CD14-positive monocyte (primary cell): ENCODE measurements around the gene OR2T35. TPM values are rescaled to one million over a fixed set of nuclear protein-coding genes. Genes with fewer than 3 reads are reported as not detected.
A peak's percentile ranks its signal among the peaks of the same experiment; 100 is the strongest.

Experiments
- DNase-seq, 3 donors: peaks; one replicate each; pipeline ENCODE4 v3.0.0-alpha.2; 2011 to 2022
- H2AFZ ChIP-seq: 2 replicates; pipeline ENCODE4 v1.6.0; 2012; ENCODE audit warnings: mild to moderate bottlenecking, low read depth, low read length, inconsistent platforms; ENCODE audit not compliant: insufficient read depth, poor library complexity, severe bottlenecking
- H3K27ac ChIP-seq, 2 donors: 1 replicate in 1 of 2; 2 replicates in 1 of 2; pipeline ENCODE4 v1.5.1; 2012 to 2013; ENCODE audit warnings: low read length in 2 of 2, control low read depth in 1 of 2, inconsistent platforms in 1 of 2, low read depth in 1 of 2, mild to moderate bottlenecking in 1 of 2
- H3K27me3 ChIP-seq, 2 donors: one replicate each; pipeline versions ENCODE4 v1.6.0 to v1.6.1; 2011 to 2013; ENCODE audit warnings: low read length in 2 of 2; ENCODE audit not compliant: control insufficient read depth in 2 of 2, insufficient read depth in 2 of 2
- H3K36me3 ChIP-seq, 2 donors: replicated peaks in 1 of 2; 1 replicate in 1 of 2; 2 replicates in 1 of 2; pipeline versions ENCODE4 v1.5.1 to v1.6.1; 2012 to 2013; ENCODE audit warnings: low read length in 2 of 2, control low read depth in 1 of 2, inconsistent platforms in 1 of 2, mild to moderate bottlenecking in 1 of 2; ENCODE audit not compliant: insufficient read depth in 2 of 2, control insufficient read depth in 1 of 2
- H3K4me1 ChIP-seq, 2 donors: 1 replicate in 1 of 2; 2 replicates in 1 of 2; pipeline versions ENCODE4 v1.5.1 to v1.6.1; 2012 to 2013; ENCODE audit warnings: low read length in 2 of 2, control low read depth in 1 of 2, inconsistent platforms in 1 of 2, mild to moderate bottlenecking in 1 of 2, moderate library complexity in 1 of 2; ENCODE audit not compliant: insufficient read depth in 2 of 2, control insufficient read depth in 1 of 2
- H3K4me2 ChIP-seq: replicated peaks from 2 replicates; pipeline ENCODE3; 2012; ENCODE audit warnings: low read length, moderate library complexity, mild to moderate bottlenecking; ENCODE audit not compliant: poor library complexity, severe bottlenecking; ENCODE audit errors: extremely low read depth
- H3K4me3 ChIP-seq, 3 experiments: fragments of 200-600 bp in 1 of 3; sonication (generic) in 1 of 3; replicated peaks in 1 of 3; 1 replicate in 2 of 3; 2 replicates in 1 of 3; pipeline ENCODE4 v1.5.1; 2011 to 2013; ENCODE audit warnings: low read length in 3 of 3, mild to moderate bottlenecking in 3 of 3, control low read depth in 2 of 3, low read depth in 2 of 3, inconsistent platforms in 1 of 3, moderate library complexity in 1 of 3
- H3K79me2 ChIP-seq: 2 replicates; pipeline ENCODE4 v1.6.0; 2012; ENCODE audit warnings: mild to moderate bottlenecking, control low read depth, inconsistent platforms, low read length, moderate library complexity; ENCODE audit not compliant: insufficient read depth
- H3K9ac ChIP-seq: 2 replicates; pipeline ENCODE4 v1.6.0; 2017; ENCODE audit warnings: low read length, mild to moderate bottlenecking; ENCODE audit not compliant: insufficient read depth, poor library complexity, severe bottlenecking
- H3K9me3 ChIP-seq, 2 donors: replicated peaks in 1 of 2; 1 replicate in 1 of 2; 2 replicates in 1 of 2; pipeline versions ENCODE4 v1.5.1 to v1.6.1; 2012 to 2013; ENCODE audit warnings: low read length in 2 of 2, control low read depth in 1 of 2; ENCODE audit not compliant: control insufficient read depth in 1 of 2, insufficient read depth in 1 of 2
- H4K20me1 ChIP-seq: 2 replicates; pipeline ENCODE4 v1.6.0; 2012; ENCODE audit warnings: mild to moderate bottlenecking, low read length, control low read depth, moderate library complexity; ENCODE audit not compliant: insufficient read depth
- H3K27ac Mint-ChIP-seq, 7 donors: one replicate each; pipeline ENCODE4 v1.8.0; 2020; ENCODE audit warnings: mild to moderate bottlenecking in 7 of 7, mixed read lengths in 7 of 7, moderate library complexity in 6 of 7, inconsistent platforms in 2 of 7
- H3K27me3 Mint-ChIP-seq, 3 donors: one replicate each; pipeline ENCODE4 v1.8.0; 2021 to 2022; ENCODE audit warnings: low read depth in 3 of 3, mild to moderate bottlenecking in 3 of 3, mixed read lengths in 3 of 3, moderate library complexity in 3 of 3, inconsistent platforms in 1 of 3
- H3K36me3 Mint-ChIP-seq, 2 donors: one replicate each; pipeline ENCODE4 v1.8.0; 2020; ENCODE audit warnings: mixed read lengths in 2 of 2, inconsistent platforms in 1 of 2, mild to moderate bottlenecking in 1 of 2
- H3K4me1 Mint-ChIP-seq: one replicate; pipeline ENCODE4 v1.8.0; 2020; ENCODE audit warnings: mild to moderate bottlenecking, mixed read lengths
- H3K4me3 Mint-ChIP-seq, 2 donors: one replicate each; pipeline ENCODE4 v1.8.0; 2020; ENCODE audit warnings: mild to moderate bottlenecking in 2 of 2, mixed read lengths in 2 of 2, moderate library complexity in 1 of 2
- H3K9me3 Mint-ChIP-seq, 7 donors: one replicate each; pipeline ENCODE4 v1.8.0; 2020 to 2022; ENCODE audit warnings: mixed read lengths in 7 of 7, mild to moderate bottlenecking in 6 of 7, moderate library complexity in 6 of 7, inconsistent platforms in 2 of 7
- WGBS: methylation state at CpG from one replicate; pipeline ENCODE4 v1.1.5; 2013; ENCODE audit warnings: missing lambda C conversion rate; ENCODE audit not compliant: insufficient coverage; 5-methylcytosine and 5-hydroxymethylcytosine counted together
- intact Hi-C, 2 donors: fragments of 100-400 bp; cut with micrococcal nuclease; formaldehyde crosslinking; loops; one replicate each; pipeline versions ENCODE4 v1.15.0 to v1.15.1; 2023
- polyA plus RNA-seq, 3 donors: library from polyadenylated mRNA; depleted of rRNA in 1 of 3; unstranded in 2 of 3; stranded (reverse) in 1 of 3; fragments of 300-500 nt in 2 of 3; fragments of >200 nt in 1 of 3; fragmentation: Illumina TruSeq in 2 of 3; gene quantifications; 1 replicate in 2 of 3; 2 replicates in 1 of 3; pipeline ENCODE4 v1.2.3, GENCODE V29; 2012 to 2021
- TF ChIP-seq, protein P1 (sequence below): fragments of 200-600 bp; IDR thresholded peaks from one replicate; pipeline ENCODE4 v1.8.0; 2022; ENCODE audit warnings: antibody characterized with exemption, mild to moderate bottlenecking

The OR2T35 gene
- polyA plus RNA-seq, 3 donors, result not detected

DNA sequence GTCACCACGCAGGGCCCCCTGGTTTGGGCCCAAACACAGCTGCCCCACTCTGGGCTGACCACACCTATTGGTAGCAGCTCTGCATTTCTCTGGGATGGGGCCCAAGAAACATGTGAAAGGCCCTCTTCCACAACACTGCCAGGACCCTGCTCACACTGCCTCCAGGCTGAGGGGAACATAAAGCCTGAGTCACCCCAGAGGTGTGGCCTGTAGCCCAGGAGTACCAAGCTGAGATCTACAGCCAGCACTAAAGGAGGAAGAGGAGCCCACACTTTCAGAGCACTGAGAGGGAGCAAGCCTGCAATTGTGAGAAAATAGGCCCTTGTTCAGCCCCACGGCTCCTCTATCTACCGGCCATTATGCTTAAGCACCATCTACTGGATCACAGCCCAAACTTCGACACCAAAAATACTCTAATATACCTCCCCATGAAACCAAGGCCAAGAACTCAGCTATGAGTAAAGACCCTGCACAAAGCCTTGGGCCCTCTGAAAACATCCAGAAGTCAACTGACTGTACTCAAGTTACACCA is 33.1 kb downstream of the OR2T35 start:
- Mint-ChIP-seq H3K36me3 (no peaks in the 10 kb centered on the region), H3K4me3 (no peak overlapping the region), H3K27ac (peak overlapping the region in 1 of 7 donors; percentile 71), H3K9me3 (no peaks in the 10 kb centered on the region), H3K27me3 (peaks cover 0 to 4% (median 1%) of the 10 kb centered on the region in 3 donors), H3K4me1 (peaks cover 2% of the 10 kb centered on the region)
- no peaks in the 10 kb centered on the region for H3K79me2 ChIP-seq
- peak overlapping the region; percentile 37 for H2AFZ ChIP-seq
- TF ChIP-seq, protein P1, sequence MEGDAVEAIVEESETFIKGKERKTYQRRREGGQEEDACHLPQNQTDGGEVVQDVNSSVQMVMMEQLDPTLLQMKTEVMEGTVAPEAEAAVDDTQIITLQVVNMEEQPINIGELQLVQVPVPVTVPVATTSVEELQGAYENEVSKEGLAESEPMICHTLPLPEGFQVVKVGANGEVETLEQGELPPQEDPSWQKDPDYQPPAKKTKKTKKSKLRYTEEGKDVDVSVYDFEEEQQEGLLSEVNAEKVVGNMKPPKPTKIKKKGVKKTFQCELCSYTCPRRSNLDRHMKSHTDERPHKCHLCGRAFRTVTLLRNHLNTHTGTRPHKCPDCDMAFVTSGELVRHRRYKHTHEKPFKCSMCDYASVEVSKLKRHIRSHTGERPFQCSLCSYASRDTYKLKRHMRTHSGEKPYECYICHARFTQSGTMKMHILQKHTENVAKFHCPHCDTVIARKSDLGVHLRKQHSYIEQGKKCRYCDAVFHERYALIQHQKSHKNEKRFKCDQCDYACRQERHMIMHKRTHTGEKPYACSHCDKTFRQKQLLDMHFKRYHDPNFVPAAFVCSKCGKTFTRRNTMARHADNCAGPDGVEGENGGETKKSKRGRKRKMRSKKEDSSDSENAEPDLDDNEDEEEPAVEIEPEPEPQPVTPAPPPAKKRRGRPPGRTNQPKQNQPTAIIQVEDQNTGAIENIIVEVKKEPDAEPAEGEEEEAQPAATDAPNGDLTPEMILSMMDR, result no peak
- intact Hi-C loops, result no loop called here
- no peak for DNase-seq
- no peak overlapping the region for H3K9ac ChIP-seq
- no peak overlapping the region for H3K4me3 ChIP-seq
- no peaks in the 10 kb centered on the region for H3K4me1 ChIP-seq
- 80% methylated on average over 2 of the region's 4 CpGs for WGBS
- no peaks in the 10 kb centered on the region for H4K20me1 ChIP-seq
- no peak overlapping the region for H3K27ac ChIP-seq
- no peak overlapping the region for H3K4me2 ChIP-seq
- no peaks in the 10 kb centered on the region for H3K36me3 ChIP-seq
- no peaks in the 10 kb centered on the region for H3K27me3 ChIP-seq
- no peaks in the 10 kb centered on the region for H3K9me3 ChIP-seq

DNA sequence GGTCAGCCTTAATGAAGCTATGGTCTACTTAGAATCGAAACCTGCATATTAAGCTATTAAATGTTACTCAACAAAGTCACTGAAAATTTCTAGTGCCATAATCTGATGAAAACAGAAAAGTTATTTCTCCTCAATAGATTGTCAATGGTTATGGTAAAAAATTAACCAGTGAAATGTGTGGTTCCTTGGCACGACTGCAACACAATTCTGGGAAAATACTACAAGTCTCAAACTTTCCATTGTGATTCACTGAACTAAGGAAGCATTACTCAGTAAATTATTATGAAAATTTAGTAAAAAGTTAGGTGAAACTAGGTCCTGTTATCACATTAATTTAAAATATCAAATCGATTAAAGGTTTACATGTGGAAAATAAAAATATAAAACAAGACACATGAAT is 34.8 kb downstream of the OR2T35 start:
- no peak overlapping the region for H3K27ac Mint-ChIP-seq
- TF ChIP-seq, protein P1, result no peak

More for the DNA sequence above, 34.8 kb downstream of the OR2T35 start:
- no peaks in the 10 kb centered on the region for H3K36me3 Mint-ChIP-seq
- WGBS, result no CpG with 5 or more reads among the region's 3 CpGs
- Histone ChIP-seq H3K9ac (no peak overlapping the region), H3K27ac (no peak overlapping the region), H4K20me1 (no peaks in the 10 kb centered on the region), H3K9me3 (no peaks in the 10 kb centered on the region), H2AFZ (no peak overlapping the region), H3K4me3 (no peak overlapping the region), H3K4me2 (no peak overlapping the region), H3K4me1 (no peaks in the 10 kb centered on the region), H3K36me3 (no peaks in the 10 kb centered on the region), H3K27me3 (no peaks in the 10 kb centered on the region), H3K79me2 (no peaks in the 10 kb centered on the region)
- no peak for DNase-seq
- no peaks in the 10 kb centered on the region for H3K9me3 Mint-ChIP-seq
- no peak overlapping the region for H3K4me3 Mint-ChIP-seq
- H3K4me1 Mint-ChIP-seq, result peaks cover 2% of the 10 kb centered on the region
- H3K27me3 Mint-ChIP-seq, result peaks cover 0 to 4% (median 1%) of the 10 kb centered on the region in 3 donors
- intact Hi-C loops, result no loop called here
